DOHH2 (cell line): ENCODE data around the gene YAE1.

ENCODE experiments used
- EZH2phosphoT487 ChIP-seq: fragments of 200-600 bp; sonication (generic); IDR thresholded peaks from 2 replicates; pipeline ENCODE4 v1.6.1; 2017; ENCODE audit warnings: borderline replicate concordance, mild to moderate bottlenecking, antibody characterized with exemption, low read length, moderate library complexity, mixed read lengths
- TF ChIP-seq, protein P1 (sequence below): fragments of 200-600 bp; sonication (generic); IDR thresholded peaks from one replicate; pipeline ENCODE4 v1.5.1; 2014; ENCODE audit warnings: antibody characterized with exemption, mild to moderate bottlenecking, low read depth, low read length; ENCODE audit not compliant: poor library complexity, severe bottlenecking

DNA sequence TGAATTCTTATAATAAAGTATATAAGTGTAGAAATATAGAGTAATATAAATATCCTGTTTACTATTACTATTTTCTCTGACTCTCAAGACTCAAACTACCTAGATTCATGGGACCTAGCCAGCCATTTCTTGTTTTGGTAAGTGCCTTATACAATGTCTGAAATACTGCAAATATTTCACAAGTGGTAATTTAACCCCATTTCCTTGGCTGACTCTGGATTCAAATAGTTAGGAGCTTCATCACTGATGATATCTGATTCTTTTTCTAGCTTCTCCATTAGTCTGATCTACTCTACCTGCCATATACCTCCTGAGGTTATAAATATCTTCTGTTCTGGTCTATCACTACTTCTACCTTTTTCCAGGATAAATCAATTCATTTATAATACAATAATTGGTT, 50.8 kb downstream of the YAE1 start:
- TF ChIP-seq, protein P1, sequence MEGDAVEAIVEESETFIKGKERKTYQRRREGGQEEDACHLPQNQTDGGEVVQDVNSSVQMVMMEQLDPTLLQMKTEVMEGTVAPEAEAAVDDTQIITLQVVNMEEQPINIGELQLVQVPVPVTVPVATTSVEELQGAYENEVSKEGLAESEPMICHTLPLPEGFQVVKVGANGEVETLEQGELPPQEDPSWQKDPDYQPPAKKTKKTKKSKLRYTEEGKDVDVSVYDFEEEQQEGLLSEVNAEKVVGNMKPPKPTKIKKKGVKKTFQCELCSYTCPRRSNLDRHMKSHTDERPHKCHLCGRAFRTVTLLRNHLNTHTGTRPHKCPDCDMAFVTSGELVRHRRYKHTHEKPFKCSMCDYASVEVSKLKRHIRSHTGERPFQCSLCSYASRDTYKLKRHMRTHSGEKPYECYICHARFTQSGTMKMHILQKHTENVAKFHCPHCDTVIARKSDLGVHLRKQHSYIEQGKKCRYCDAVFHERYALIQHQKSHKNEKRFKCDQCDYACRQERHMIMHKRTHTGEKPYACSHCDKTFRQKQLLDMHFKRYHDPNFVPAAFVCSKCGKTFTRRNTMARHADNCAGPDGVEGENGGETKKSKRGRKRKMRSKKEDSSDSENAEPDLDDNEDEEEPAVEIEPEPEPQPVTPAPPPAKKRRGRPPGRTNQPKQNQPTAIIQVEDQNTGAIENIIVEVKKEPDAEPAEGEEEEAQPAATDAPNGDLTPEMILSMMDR: no peak
- TF ChIP-seq EZH2phosphoT487: no peak
